ENCODE results near the gene ORM2. TPM values are rescaled to one million over a fixed set of nuclear protein-coding genes. Genes with fewer than 3 reads are reported as not detected.

Gene ORM2
- total RNA-seq, 1 experiment from 2014 or later: 0.59 TPM

GRCh38 chr9:114370968-114371320 is 41.3 kb downstream of the ORM2 start:
- DNase-seq (ENCODE audit: low read depth, low spot score): no peak
- Histone ChIP-seq H3K9me2 (ENCODE audit: insufficient read depth) (no peaks in the 10 kb centered on the region), H4K20me1 (ENCODE audit: insufficient read depth) (no peaks in the 10 kb centered on the region), H3K9me3 (ENCODE audit: control insufficient read depth in 1 of 2, insufficient read depth in 1 of 2, low read depth in 1 of 2, low read length in 2 of 2) (no peaks in the 10 kb centered on the region), H3K79me2 (ENCODE audit: insufficient read depth, low read length) (no peaks in the 10 kb centered on the region), H3K27me3 (ENCODE audit: insufficient read depth, low read length) (no peaks in the 10 kb centered on the region), H3K4me3 (replicated peaks in 1 of 2; ENCODE audit: low read depth in 1 of 2, low read length in 2 of 2) (no peak overlapping the region), H2AFZ (ENCODE audit: low read depth, low read length, poor library complexity, severe bottlenecking) (no peak overlapping the region), H3K27ac (ENCODE audit: low read depth, low read length) (no peak overlapping the region), H3K9ac (ENCODE audit: low read length) (no peak overlapping the region), H3K36me3 (ENCODE audit: control insufficient read depth in 1 of 2, insufficient read depth in 2 of 2, low read length in 2 of 2) (no peaks in the 10 kb centered on the region), H3K4me2 (ENCODE audit: low read length) (no peak overlapping the region), H3K4me1 (ENCODE audit: control insufficient read depth in 1 of 2, insufficient read depth in 2 of 2, low read length in 2 of 2) (peaks cover 0 to 8% of the 10 kb centered on the region in 2 experiments; a peak in 2 of 4 replicates)
- RAD21 ChIA-PET (ENCODE audit: low non-redundant PET in 1 of 2, low total read pairs in 2 of 2, uncharacterized antibody in 2 of 2, unreplicated experiment in 2 of 2): no interaction called here
- intact Hi-C loops (cut with micrococcal nuclease): no loop called here
- CTCF ChIA-PET: no interaction called here
- POLR2A ChIA-PET: no interaction called here
- no peak for ATAC-seq
- TF ChIP-seq CTCF (IDR thresholded peaks at IDR 0.05 in 2 of 3, conservative IDR thresholded peaks at IDR 0.05 in 1 of 3; ENCODE audit: borderline replicate concordance in 1 of 3, insufficient read depth in 1 of 3, low read depth in 2 of 3, low read length in 2 of 3): no peak
- no peak for TF ChIP-seq TCF7L2 (IDR thresholded peaks at IDR 0.05; ENCODE audit: borderline replicate concordance, extremely low read depth, insufficient read depth, insufficient read length)
- no peak for TF ChIP-seq CEBPB (IDR thresholded peaks at IDR 0.05; ENCODE audit: low read depth)
- no peak for TF ChIP-seq SP1 (IDR thresholded peaks at IDR 0.05; ENCODE audit: low read depth)
- TF ChIP-seq YY1 (IDR thresholded peaks at IDR 0.05; ENCODE audit: extremely low read depth, insufficient replicate concordance, low read depth, low read length): no peak
- TF ChIP-seq JUND (IDR thresholded peaks at IDR 0.05): no peak
- no peak for TF ChIP-seq EZH2phosphoT487 (IDR thresholded peaks at IDR 0.05; ENCODE audit: borderline replicate concordance)
- no peak for TF ChIP-seq CBX3 (IDR thresholded peaks at IDR 0.05; ENCODE audit: low read depth)
- no peak for TF ChIP-seq ELF1 (IDR thresholded peaks at IDR 0.05; ENCODE audit: borderline replicate concordance, low read depth)
- no peak for TF ChIP-seq ZNF274 (IDR thresholded peaks at IDR 0.05; ENCODE audit: low read depth, low read length)
- TF ChIP-seq SIN3A (IDR thresholded peaks at IDR 0.05; ENCODE audit: low read depth): no peak
- no peak for TF ChIP-seq MAX (IDR thresholded peaks at IDR 0.05)
- no peak for TF ChIP-seq EGR1 (IDR thresholded peaks at IDR 0.05; ENCODE audit: low read depth)
- TF ChIP-seq RAD21 (IDR thresholded peaks at IDR 0.05; ENCODE audit: low read depth): no peak
- TF ChIP-seq POLR2A (IDR thresholded peaks at IDR 0.05; ENCODE audit: borderline replicate concordance, extremely low read depth, insufficient read depth, insufficient read length): no peak
- no peak for TF ChIP-seq ZFX (IDR thresholded peaks at IDR 0.05)
- TF ChIP-seq SRF (IDR thresholded peaks at IDR 0.05; ENCODE audit: low read depth): no peak
- no TSS peak for BruUV-seq (replicated peaks)
